Panc1 (cell line): Measurements from ENCODE around the gene NHS. TPM values are rescaled to one million over a fixed set of nuclear protein-coding genes. Genes with fewer than 3 reads are reported as not detected.

Experiments used
- ATAC-seq: fragments of 200-7000 bp; cut with Tn5 transposase; 2 replicates; pipeline ENCODE4 v1.9.1; 2020; ENCODE audit warnings: mild to moderate bottlenecking, moderate library complexity
- BruUV-seq: library from RNA; stranded (reverse); fragments of 400-500 nt; replicated peaks from 2 replicates; lab custom pipeline; 2021; lab: Mats Ljungman, UMichigan
- CTCF ChIA-PET: fragments of 300-600 bp; sonication (Branson Sonifier 250); formaldehyde crosslinking; loops from one replicate; lab custom pipeline; 2022; ENCODE audit warnings: antibody characterized with exemption; lab: Charles Lee
- POLR2A ChIA-PET: fragments of 300-600 bp; sonication (Branson Sonifier 250); formaldehyde crosslinking; loops from one replicate; lab custom pipeline; 2022; ENCODE audit warnings: antibody characterized with exemption; lab: Charles Lee
- DNase-seq: peaks from one replicate; pipeline ENCODE4 v3.0.0-alpha.2; 2010; ENCODE audit warnings: low read depth, low spot score
- H3K27ac ChIP-seq: 2 replicates; pipeline ENCODE4 v1.5.1; 2011; ENCODE audit warnings: mild to moderate bottlenecking, low read length, inconsistent platforms
- H3K27me3 ChIP-seq: fragments of 200-500 bp; sonication (Bioruptor generic); 2 replicates; pipeline ENCODE4 v1.6.0; 2014; ENCODE audit warnings: low read length, inconsistent platforms; ENCODE audit not compliant: control insufficient read depth, insufficient read depth
- H3K36me3 ChIP-seq: fragments of 200-500 bp; sonication (Bioruptor generic); 2 replicates; pipeline ENCODE4 v1.5.1; 2014; ENCODE audit warnings: inconsistent platforms, mild to moderate bottlenecking, low read length, moderate library complexity; ENCODE audit not compliant: control insufficient read depth, insufficient read depth
- H3K4me1 ChIP-seq: 2 replicates; pipeline ENCODE4 v1.5.1; 2011; ENCODE audit warnings: inconsistent platforms, mild to moderate bottlenecking, low read length, moderate library complexity; ENCODE audit not compliant: control insufficient read depth, insufficient read depth
- H3K4me3 ChIP-seq, 2 experiments: 2 replicates each; pipeline ENCODE4 v1.5.1; 2011 to 2012; ENCODE audit warnings: low read depth in 2 of 2, low read length in 2 of 2, mild to moderate bottlenecking in 2 of 2, inconsistent platforms in 1 of 2, moderate library complexity in 1 of 2
- H3K9me3 ChIP-seq: fragments of 200-500 bp; sonication (Bioruptor generic); 2 replicates; pipeline ENCODE4 v1.5.1; 2014; ENCODE audit warnings: low read depth, mild to moderate bottlenecking, inconsistent platforms, low read length, moderate library complexity; ENCODE audit not compliant: control insufficient read depth, insufficient read depth
- CTCF ChIP-seq: fragments of 450-650 bp; IDR thresholded peaks from 2 replicates; pipeline ENCODE4 v1.5.1; 2017; ENCODE audit warnings: mild to moderate bottlenecking
- POLR2AphosphoS5 ChIP-seq: IDR thresholded peaks from 2 replicates; pipeline ENCODE4 v1.6.1; 2012; ENCODE audit warnings: mild to moderate bottlenecking, low read depth, low read length, moderate library complexity
- REST ChIP-seq, 2 experiments: IDR thresholded peaks; 2 replicates each; pipeline ENCODE4 v1.6.1; 2011 to 2012; ENCODE audit warnings: low read depth in 2 of 2, control low read depth in 1 of 2, low read length in 1 of 2, mild to moderate bottlenecking in 1 of 2, moderate library complexity in 1 of 2; ENCODE audit not compliant: insufficient read depth in 1 of 2
- SIN3A ChIP-seq: IDR thresholded peaks from 2 replicates; pipeline ENCODE4 v1.6.1; 2012; ENCODE audit warnings: low read depth, mild to moderate bottlenecking, low read length, moderate library complexity, borderline replicate concordance; ENCODE audit not compliant: insufficient read depth
- TCF7L2 ChIP-seq: IDR thresholded peaks from 2 replicates; pipeline ENCODE4 v1.6.1; 2011; ENCODE audit warnings: mild to moderate bottlenecking, low read depth, low read length, inconsistent platforms
- in situ Hi-C: cut with HindIII; loops from 2 replicates; pipeline ENCODE4 v1.10.0; 2016; ENCODE audit warnings: low sequenced_read_pairs, low pct_unique_long_range_greater_than_20kb
- intact Hi-C: fragments of 100-400 bp; cut with micrococcal nuclease; formaldehyde crosslinking; loops from one replicate; pipeline ENCODE4 v1.10.0; 2022; ENCODE audit not compliant: unreplicated experiment
- total RNA-seq: library from RNA; stranded (reverse); gene quantifications from one replicate; pipeline ENCODE4 v1.2.1, GENCODE V29; 2021; ENCODE audit not compliant: unreplicated experiment

NHS gene
- total RNA-seq, 1 experiment from 2014 or later = 0.80 TPM

- Histone ChIP-seq H3K9me3 (no peaks in the 10 kb centered on the region), H3K27ac (no peak overlapping the region), H3K36me3 (no peaks in the 10 kb centered on the region), H3K27me3 (no peaks in the 10 kb centered on the region), H3K4me1 (no peaks in the 10 kb centered on the region), H3K4me3 (no peak overlapping the region)
- ChIA-PET POLR2A (no interaction called here), CTCF (no interaction called here)
- no peak for ATAC-seq
- TF ChIP-seq TCF7L2 (no peak), SIN3A (no peak), REST (IDR thresholded peaks at IDR 0.05; ENCODE audit: insufficient read depth in 1 of 2, low read depth in 2 of 2, low read length in 1 of 2) (no peak), CTCF (no peak), POLR2AphosphoS5 (no peak)
- intact Hi-C loops (no loop called here), in situ Hi-C loops (no loop called here)
- BruUV-seq = no TSS peak
- DNase-seq = no peak
Observed at GRCh38 chrX:17725181-17725580, 350.2 kb downstream of the NHS start.

- ChIA-PET POLR2A (no interaction called here), CTCF (no interaction called here)
- intact Hi-C loops = no loop called here
- no peak for DNase-seq
- no peak for ATAC-seq
- no peaks in the 10 kb centered on the region; the same call in 1 of the 2 replicates for H3K4me1 ChIP-seq
- in situ Hi-C loops = no loop called here
- H3K9me3 ChIP-seq = no peaks in the 10 kb centered on the region
- H3K27ac ChIP-seq = no peak overlapping the region
- H3K4me3 ChIP-seq = no peak overlapping the region
- BruUV-seq = no TSS peak
- H3K27me3 ChIP-seq = no peaks in the 10 kb centered on the region
- TF ChIP-seq TCF7L2 (no peak), CTCF (no peak), SIN3A (no peak), POLR2AphosphoS5 (no peak), REST (IDR thresholded peaks at IDR 0.05; ENCODE audit: insufficient read depth in 1 of 2, low read depth in 2 of 2, low read length in 1 of 2) (no peak)
- no peaks in the 10 kb centered on the region for H3K36me3 ChIP-seq
Observed at GRCh38 chrX:17732138-17732783, 357.3 kb downstream of the NHS start.
